K562 (cell line): Measurements from ENCODE around the gene SPI1. TPM values are rescaled to one million over a fixed set of nuclear protein-coding genes. Genes with fewer than 3 reads are reported as not detected.

ENCODE experiments used
- ATF1 ChIP-seq, 2 experiments: fragments of 450-650 bp in 1 of 2; IDR thresholded peaks; 2 replicates each; pipeline ENCODE4 v1.6.1; 2016; ENCODE audit warnings: missing compliant biosample characterization in 1 of 2, missing genetic modification characterization in 1 of 2
- ATF7 ChIP-seq: fragments of 450-650 bp; IDR thresholded peaks from 2 replicates; pipeline ENCODE4 v1.7.1; 2014; ENCODE audit warnings: mild to moderate bottlenecking, moderate library complexity
- BRF2 ChIP-seq: IDR thresholded peaks from 3 replicates; pipeline ENCODE4 v1.6.1; 2011; ENCODE audit warnings: borderline replicate concordance, mild to moderate bottlenecking; ENCODE audit not compliant: insufficient read length, insufficient read depth
- CTCF ChIP-seq, 3 experiments: IDR thresholded peaks in 2 of 3; conservative IDR thresholded peaks in 1 of 3; 2 replicates each; pipeline ENCODE4 v1.5.1; 2011 to 2012; ENCODE audit warnings: low read length in 3 of 3, mild to moderate bottlenecking in 3 of 3, control low read depth in 2 of 3, improper control_type of control experiment in 1 of 3, inconsistent platforms in 1 of 3, low read depth in 1 of 3, mixed read lengths in 1 of 3, moderate library complexity in 1 of 3; ENCODE audit not compliant: insufficient read depth in 2 of 3
- DPF2 ChIP-seq: fragments of 450-650 bp; IDR thresholded peaks from 2 replicates; pipeline ENCODE4 v1.6.1; 2016
- HMG20A ChIP-seq: fragments of 450-650 bp; formaldehyde crosslinking; conservative IDR thresholded peaks from 2 replicates; pipeline ENCODE4 v1.4.0; 2020; ENCODE audit warnings: mild to moderate bottlenecking, mixed read lengths
- HNRNPH1 ChIP-seq: fragments of 200-400 bp; formaldehyde crosslinking; optimal IDR thresholded peaks from 2 replicates; pipeline ENCODE3; 2017; ENCODE audit warnings: low read depth, mild to moderate bottlenecking, low read length, moderate library complexity
- KDM5B ChIP-seq: fragments of 200-600 bp; sonication (generic); IDR thresholded peaks from 2 replicates; pipeline ENCODE4 v1.6.1; 2012; ENCODE audit warnings: low read depth, mild to moderate bottlenecking, moderate library complexity, low read length, control low read depth, inconsistent platforms; ENCODE audit not compliant: insufficient replicate concordance
- MBD2 ChIP-seq: sonication (generic); IDR thresholded peaks from 2 replicates; pipeline ENCODE4 v1.6.1; 2016; ENCODE audit warnings: low read depth, borderline replicate concordance
- MIER1 ChIP-seq: fragments of 450-650 bp; IDR thresholded peaks from 2 replicates; pipeline ENCODE4 v1.6.1; 2016; ENCODE audit warnings: antibody characterized with exemption, mild to moderate bottlenecking, low read depth
- NFIC ChIP-seq: fragments of 450-650 bp; IDR thresholded peaks from 2 replicates; pipeline ENCODE4 v1.6.1; 2017; ENCODE audit warnings: mild to moderate bottlenecking, inconsistent platforms
- NRF1 ChIP-seq, 2 experiments: fragments of 450-650 bp; IDR thresholded peaks in 1 of 2; conservative IDR thresholded peaks in 1 of 2; 2 replicates each; pipeline ENCODE4 v1.6.1; 2014; ENCODE audit warnings: mild to moderate bottlenecking in 2 of 2
- POLR2G ChIP-seq: fragments of 200-400 bp; formaldehyde crosslinking; IDR thresholded peaks from 2 replicates; pipeline ENCODE4 v1.6.1; 2017; ENCODE audit warnings: low read depth, mild to moderate bottlenecking, antibody characterized with exemption, low read length, moderate library complexity
- TBL1XR1 ChIP-seq, 2 experiments: IDR thresholded peaks; 2 replicates each; pipeline ENCODE4 v1.6.1; 2012; ENCODE audit warnings: improper control_type of control experiment in 2 of 2, low read length in 2 of 2, mild to moderate bottlenecking in 1 of 2
- TFAP4 ChIP-seq: sonication (generic); formaldehyde crosslinking; IDR thresholded peaks from 2 replicates; pipeline ENCODE4 v1.8.0; 2022; ENCODE audit warnings: missing genetic modification reagents, mild to moderate bottlenecking, moderate library complexity, borderline replicate concordance
- TRIM24 ChIP-seq, 2 experiments: fragments of 450-650 bp; IDR thresholded peaks; 2 replicates each; pipeline ENCODE4 v1.6.1; 2016
- ZBTB26 ChIP-seq: fragments of 450-650 bp; formaldehyde crosslinking; IDR thresholded peaks from 2 replicates; pipeline ENCODE4 v1.4.0; 2022; ENCODE audit warnings: missing genetic modification characterization
- ZNF512 ChIP-seq: IDR thresholded peaks from 2 replicates; pipeline ENCODE4 v1.6.1; 2016; ENCODE audit warnings: missing genetic modification characterization, missing compliant biosample characterization
- ZNF766 ChIP-seq: fragments of 200-800 bp; sonication (Bioruptor generic); conservative IDR thresholded peaks from 2 replicates; pipeline ENCODE4 v1.6.1; 2016; ENCODE audit warnings: missing genetic modification characterization, missing compliant biosample characterization
- ZSCAN29 ChIP-seq: fragments of 450-650 bp; IDR thresholded peaks from 2 replicates; pipeline ENCODE4 v1.6.1; 2017
- polyA plus RNA-seq, 8 experiments: library from polyadenylated mRNA; depleted of rRNA in 4 of 8; stranded (reverse) in 5 of 8; unstranded in 3 of 8; fragments of >200 nt; fragmentation: Nextera tagmentation in 2 of 8; fragmentation: Illumina TruSeq in 1 of 8; extraction: Ambion mirVana in 2 of 8; extraction: Trizol in 1 of 8; gene quantifications; 2 replicates each; pipeline versions ENCODE4 v1.2.1 to v1.2.3, GENCODE V29; 2011 to 2014; ENCODE audit warnings: inconsistent platforms in 1 of 8, missing spikeins in 1 of 8
- total RNA-seq, 7 experiments: library from RNA; depleted of rRNA in 6 of 7; stranded (reverse); fragments of >200 nt in 6 of 7; fragmentation: Illumina TruSeq in 2 of 7; extraction: Trizol in 2 of 7; gene quantifications; 2 replicates each; pipeline versions ENCODE4 v1.2.1 to v1.2.3, GENCODE V29; 2011 to 2021; ENCODE audit warnings: low replicate concordance in 1 of 7

The SPI1 gene
- total and polyA plus RNA-seq, 9 of the 15 experiments (the other 6 are each of a cell fraction or from before 2014, with no cell fraction given), result 0.10 to 33.7 (median 10.3) TPM

GRCh38 chr11:47376525-47377371 is 1.6 kb downstream of the SPI1 start (continued):
- 0 out of 2 replicates have a peak, but pooled peaks have one; percentile 19 for TF ChIP-seq ZNF512 (tag)
- TF ChIP-seq CTCF (IDR thresholded peaks at IDR 0.05 in 2 of 3, conservative IDR thresholded peaks at IDR 0.05 in 1 of 3; ENCODE audit: insufficient read depth in 2 of 3, low read depth in 1 of 3, low read length in 3 of 3), result peak in 2 of 3 experiments; percentile 20 to 27; a peak in 2 of 6 replicates
- peak; percentile 41; the same call in 1 of the 2 replicates for TF ChIP-seq POLR2G
- peak in 1 of 2 experiments; percentile 19; a peak in 1 of 4 replicates for TF ChIP-seq TBL1XR1 (IDR thresholded peaks at IDR 0.05; ENCODE audit: low read length in 2 of 2)
- TF ChIP-seq ZSCAN29, result no peak
- TF ChIP-seq MIER1, result 0 out of 2 replicates have a peak, but pooled peaks have one; percentile 27
- TF ChIP-seq HMG20A (CRISPR knock-in tag), result no peak
- peak; percentile 78 for TF ChIP-seq DPF2
- no peak for TF ChIP-seq NRF1 (conservative IDR thresholded peaks at IDR 0.05 in 1 of 2, IDR thresholded peaks at IDR 0.05 in 1 of 2)
- TF ChIP-seq ZBTB26 (CRISPR knock-in tag), result 0 out of 2 replicates have a peak, but pooled peaks have one; percentile 65
- peak; percentile 43 for TF ChIP-seq KDM5B
- TF ChIP-seq MBD2, result peak; percentile 50; the same call in 1 of the 2 replicates
- no peak for TF ChIP-seq HNRNPH1
- TF ChIP-seq ATF1 (CRISPR knock-in tag; IDR thresholded peaks at IDR 0.05), result no peak
- peak; percentile 48 for TF ChIP-seq ATF1 (tag; IDR thresholded peaks at IDR 0.05)
- peak; percentile 47 to 59; a peak in 3 of 4 replicates for TF ChIP-seq TRIM24 (IDR thresholded peaks at IDR 0.05)
- TF ChIP-seq NFIC, result peak; percentile 72
- no peak for TF ChIP-seq BRF2
- TF ChIP-seq TFAP4, result peak; percentile 35; the same call in 1 of the 2 replicates
- peak; percentile 42; the same call in 1 of the 2 replicates for TF ChIP-seq ATF7
- 0 out of 2 replicates have a peak, but pooled peaks have one; percentile 16 for TF ChIP-seq ZNF766 (CRISPR knock-in tag)
